PC-3 (cell line): ENCODE results near the gene GPC1. TPM values are rescaled to one million over a fixed set of nuclear protein-coding genes. Genes with fewer than 3 reads are reported as not detected.

Experiments
- ATAC-seq: fragments of 200-7000 bp; cut with Tn5 transposase; 2 replicates; pipeline ENCODE4 v1.9.1; 2020; ENCODE audit warnings: mild to moderate bottlenecking, moderate library complexity
- BruUV-seq: library from RNA; stranded (reverse); fragments of 400-500 nt; replicated peaks from 2 replicates; lab custom pipeline; 2021; lab: Mats Ljungman, UMichigan
- CTCF ChIA-PET: fragments of 300-600 bp; sonication (Branson Sonifier 250); formaldehyde crosslinking; loops from one replicate; lab custom pipeline; 2022; ENCODE audit warnings: antibody characterized with exemption; lab: Charles Lee
- POLR2A ChIA-PET: fragments of 300-600 bp; sonication (Branson Sonifier 250); formaldehyde crosslinking; loops from one replicate; lab custom pipeline; 2022; ENCODE audit warnings: antibody characterized with exemption; ENCODE audit not compliant: unreplicated experiment; lab: Charles Lee
- DNase-seq: peaks from one replicate; pipeline ENCODE4 v3.0.0-alpha.2; 2015
- H2AFZ ChIP-seq: fragments of 300-600 bp; sonication (generic); 2 replicates; pipeline ENCODE4 v1.6.0; 2016; ENCODE audit warnings: antibody characterized with exemption, low read length
- H3F3A ChIP-seq: fragments of 300-600 bp; sonication (generic); one replicate; pipeline ENCODE4 v1.6.0; 2017; ENCODE audit warnings: antibody characterized with exemption, low read length, control low read depth, mild to moderate bottlenecking; ENCODE audit not compliant: unreplicated experiment
- H3K27ac ChIP-seq: fragments of 300-600 bp; sonication (generic); 2 replicates; pipeline ENCODE4 v1.5.1; 2016; ENCODE audit warnings: mild to moderate bottlenecking, low read length
- H3K27me3 ChIP-seq: fragments of 300-600 bp; sonication (generic); 2 replicates; pipeline ENCODE4 v1.6.1; 2016; ENCODE audit warnings: low read length, mixed read lengths
- H3K36me3 ChIP-seq: fragments of 300-600 bp; sonication (generic); 2 replicates; pipeline ENCODE4 v1.6.1; 2016; ENCODE audit warnings: low read depth, mixed run types, low read length, mixed read lengths
- H3K4me1 ChIP-seq: fragments of 300-600 bp; sonication (generic); 2 replicates; pipeline ENCODE4 v1.5.1; 2016; ENCODE audit warnings: low read length; ENCODE audit not compliant: insufficient read depth
- H3K4me2 ChIP-seq: fragments of 300-600 bp; sonication (generic); 2 replicates; pipeline ENCODE4 v1.6.0; 2016; ENCODE audit warnings: low read length
- H3K4me3 ChIP-seq: fragments of 300-600 bp; sonication (generic); 2 replicates; pipeline ENCODE4 v1.5.1; 2016; ENCODE audit warnings: mild to moderate bottlenecking, low read length, mixed read lengths
- H3K79me2 ChIP-seq: fragments of 300-600 bp; sonication (generic); 2 replicates; pipeline ENCODE4 v1.6.1; 2017; ENCODE audit warnings: low read length, mixed read lengths
- H3K9ac ChIP-seq: fragments of 300-600 bp; sonication (generic); 2 replicates; pipeline ENCODE4 v1.6.0; 2016; ENCODE audit warnings: mild to moderate bottlenecking, low read length
- H3K9me2 ChIP-seq: fragments of 300-600 bp; sonication (generic); replicated peaks from 2 replicates; pipeline ENCODE4 v1.6.1; 2016; ENCODE audit warnings: mixed run types, low read length, mixed read lengths
- H3K9me3 ChIP-seq: fragments of 300-600 bp; sonication (generic); 2 replicates; pipeline ENCODE4 v1.6.1; 2016; ENCODE audit warnings: low read length, mixed read lengths
- H4K20me1 ChIP-seq: fragments of 300-600 bp; sonication (generic); 2 replicates; pipeline ENCODE4 v1.6.1; 2016; ENCODE audit warnings: low read length, mixed read lengths
- CTCF ChIP-seq: fragments of 300-600 bp; sonication (generic); conservative IDR thresholded peaks from 2 replicates; pipeline ENCODE4 v1.5.1; 2017; ENCODE audit warnings: antibody characterized with exemption, low read depth, mild to moderate bottlenecking, low read length
- EZH2 ChIP-seq: fragments of 300-600 bp; sonication (generic); IDR thresholded peaks from one replicate; pipeline ENCODE4 v1.6.1; 2017; ENCODE audit warnings: antibody characterized with exemption, mild to moderate bottlenecking, low read length; ENCODE audit not compliant: unreplicated experiment
- EZH2phosphoT487 ChIP-seq: fragments of 300-600 bp; sonication (generic); IDR thresholded peaks from 2 replicates; pipeline ENCODE4 v1.6.1; 2018; ENCODE audit warnings: mild to moderate bottlenecking, antibody characterized with exemption, low read length, borderline replicate concordance
- intact Hi-C: fragments of 100-400 bp; cut with micrococcal nuclease; formaldehyde crosslinking; loops from 2 replicates; pipeline ENCODE4 v1.9.0; 2023
- total RNA-seq: library from RNA; depleted of rRNA; stranded (reverse); fragments of >200 nt; gene quantifications from 2 replicates; pipeline ENCODE4 v1.2.3, GENCODE V29; 2014

Gene GPC1
- total RNA-seq, 1 experiment from 2014 or later: 37.1 TPM

DNA sequence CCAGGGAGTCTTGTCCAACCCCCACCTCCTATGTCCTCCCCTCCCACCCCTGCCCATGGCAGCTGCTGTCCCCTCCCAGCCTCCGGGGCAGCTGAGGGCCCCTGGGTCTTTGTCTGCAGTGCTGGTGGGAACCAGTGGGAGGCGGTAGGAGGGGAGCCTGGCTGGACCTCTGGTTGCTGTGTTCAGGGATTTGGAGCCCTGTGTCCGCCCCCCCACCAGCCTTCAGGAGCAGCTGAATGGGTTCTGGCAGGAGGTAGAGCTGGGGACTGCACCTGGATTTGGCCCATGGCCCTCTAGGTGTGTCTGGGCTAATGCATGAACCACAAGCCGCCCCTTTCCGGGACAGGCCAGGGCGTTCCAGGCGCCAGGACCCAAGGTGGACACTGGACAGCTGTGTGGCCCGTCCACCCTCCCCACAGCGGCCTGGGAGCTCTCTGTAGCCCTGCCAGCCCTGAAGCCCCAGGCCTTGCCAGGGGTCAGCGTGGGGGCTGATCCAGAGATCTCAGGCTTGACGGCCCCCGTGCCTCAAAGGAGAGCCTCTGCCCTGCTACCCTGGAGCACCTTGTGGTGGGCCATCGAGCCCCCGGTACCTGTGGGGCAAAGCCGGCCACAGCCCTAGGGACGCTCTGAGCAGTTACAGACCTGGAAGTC is 25.4 kb downstream of the GPC1 start:
- Histone ChIP-seq H3K4me1 (no peaks in the 10 kb centered on the region), H3K4me2 (no peak overlapping the region), H2AFZ (no peak overlapping the region), H3K36me3 (peaks cover 6% of the 10 kb centered on the region), H3K9ac (no peak overlapping the region), H3K9me3 (no peaks in the 10 kb centered on the region), H3K4me3 (no peak overlapping the region), H4K20me1 (no peaks in the 10 kb centered on the region), H3K27me3 (no peaks in the 10 kb centered on the region), H3K27ac (no peak overlapping the region), H3K9me2 (no peaks in the 10 kb centered on the region), H3K79me2 (no peaks in the 10 kb centered on the region), H3F3A (no peaks in the 10 kb centered on the region)
- ATAC-seq: no peak
- DNase-seq: no peak
- TF ChIP-seq EZH2phosphoT487 (no peak), CTCF (peak; percentile 14; the same call in 1 of the 2 replicates)
- intact Hi-C loops: no loop called here
- ChIA-PET POLR2A (no interaction called here), CTCF (no interaction called here)
- no TSS peak for BruUV-seq

GRCh38 chr2:240461471-240462072 is 26.1 kb downstream of the GPC1 start:
- TF ChIP-seq EZH2phosphoT487: no peak
- Histone ChIP-seq H4K20me1 (no peaks in the 10 kb centered on the region), H3K4me2 (no peak overlapping the region), H3K9ac (no peak overlapping the region), H3K27me3 (no peaks in the 10 kb centered on the region), H3K36me3 (peaks cover 6% of the 10 kb centered on the region), H3K9me2 (no peaks in the 10 kb centered on the region), H3K4me1 (no peaks in the 10 kb centered on the region), H3K4me3 (no peak overlapping the region), H3K9me3 (no peaks in the 10 kb centered on the region), H2AFZ (no peak overlapping the region), H3K79me2 (no peaks in the 10 kb centered on the region), H3K27ac (no peak overlapping the region), H3F3A (no peaks in the 10 kb centered on the region)
- no TSS peak for BruUV-seq
- POLR2A ChIA-PET: no interaction called here
- no peak for DNase-seq
- intact Hi-C loops: no loop called here
- CTCF ChIA-PET: no interaction called here
- no peak for ATAC-seq

DNA sequence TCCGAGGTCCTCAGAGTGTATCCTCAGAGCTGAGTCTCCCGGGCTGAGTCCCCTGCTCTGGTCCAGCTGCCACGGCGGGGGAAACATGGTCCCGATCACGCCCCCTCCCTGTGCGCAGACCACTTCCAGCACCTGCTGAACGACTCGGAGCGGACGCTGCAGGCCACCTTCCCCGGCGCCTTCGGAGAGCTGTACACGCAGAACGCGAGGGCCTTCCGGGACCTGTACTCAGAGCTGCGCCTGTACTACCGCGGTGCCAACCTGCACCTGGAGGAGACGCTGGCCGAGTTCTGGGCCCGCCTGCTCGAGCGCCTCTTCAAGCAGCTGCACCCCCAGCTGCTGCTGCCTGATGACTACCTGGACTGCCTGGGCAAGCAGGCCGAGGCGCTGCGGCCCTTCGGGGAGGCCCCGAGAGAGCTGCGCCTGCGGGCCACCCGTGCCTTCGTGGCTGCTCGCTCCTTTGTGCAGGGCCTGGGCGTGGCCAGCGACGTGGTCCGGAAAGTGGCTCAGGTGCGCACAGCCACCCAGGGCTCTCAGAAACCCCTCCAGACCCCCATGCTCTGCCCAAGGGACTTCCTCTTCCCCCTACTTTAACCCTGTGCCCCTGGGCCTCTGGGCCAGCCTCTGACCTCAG is 26.7 kb downstream of the GPC1 start:
- no peak overlapping the region for H3K27ac ChIP-seq
- ChIA-PET CTCF (no interaction called here), POLR2A (no interaction called here)
- no peaks in the 10 kb centered on the region for H3K4me1 ChIP-seq
- no peak overlapping the region for H3K9ac ChIP-seq
- no peaks in the 10 kb centered on the region for H3K27me3 ChIP-seq
- H4K20me1 ChIP-seq: no peaks in the 10 kb centered on the region
- BruUV-seq: no TSS peak
- H3K36me3 ChIP-seq: peaks cover 6% of the 10 kb centered on the region
- H3F3A ChIP-seq: no peaks in the 10 kb centered on the region
- no peak for ATAC-seq
- no peak overlapping the region for H3K4me2 ChIP-seq
- TF ChIP-seq EZH2phosphoT487 (no peak), CTCF (no peak), EZH2 (no peak)
- no peak overlapping the region for H3K4me3 ChIP-seq
- H2AFZ ChIP-seq: no peak overlapping the region
- no peaks in the 10 kb centered on the region for H3K9me3 ChIP-seq
- DNase-seq: no peak
- intact Hi-C loops: no loop called here
- no peaks in the 10 kb centered on the region for H3K9me2 ChIP-seq
- H3K79me2 ChIP-seq: no peaks in the 10 kb centered on the region
